ENCODE measurements around the gene PSMD14. TPM values are rescaled to one million over a fixed set of nuclear protein-coding genes. Genes with fewer than 3 reads are reported as not detected.

Gene PSMD14
- total RNA-seq, 2 donors from 2014 or later = 35.6 to 58.6 TPM

DNA sequence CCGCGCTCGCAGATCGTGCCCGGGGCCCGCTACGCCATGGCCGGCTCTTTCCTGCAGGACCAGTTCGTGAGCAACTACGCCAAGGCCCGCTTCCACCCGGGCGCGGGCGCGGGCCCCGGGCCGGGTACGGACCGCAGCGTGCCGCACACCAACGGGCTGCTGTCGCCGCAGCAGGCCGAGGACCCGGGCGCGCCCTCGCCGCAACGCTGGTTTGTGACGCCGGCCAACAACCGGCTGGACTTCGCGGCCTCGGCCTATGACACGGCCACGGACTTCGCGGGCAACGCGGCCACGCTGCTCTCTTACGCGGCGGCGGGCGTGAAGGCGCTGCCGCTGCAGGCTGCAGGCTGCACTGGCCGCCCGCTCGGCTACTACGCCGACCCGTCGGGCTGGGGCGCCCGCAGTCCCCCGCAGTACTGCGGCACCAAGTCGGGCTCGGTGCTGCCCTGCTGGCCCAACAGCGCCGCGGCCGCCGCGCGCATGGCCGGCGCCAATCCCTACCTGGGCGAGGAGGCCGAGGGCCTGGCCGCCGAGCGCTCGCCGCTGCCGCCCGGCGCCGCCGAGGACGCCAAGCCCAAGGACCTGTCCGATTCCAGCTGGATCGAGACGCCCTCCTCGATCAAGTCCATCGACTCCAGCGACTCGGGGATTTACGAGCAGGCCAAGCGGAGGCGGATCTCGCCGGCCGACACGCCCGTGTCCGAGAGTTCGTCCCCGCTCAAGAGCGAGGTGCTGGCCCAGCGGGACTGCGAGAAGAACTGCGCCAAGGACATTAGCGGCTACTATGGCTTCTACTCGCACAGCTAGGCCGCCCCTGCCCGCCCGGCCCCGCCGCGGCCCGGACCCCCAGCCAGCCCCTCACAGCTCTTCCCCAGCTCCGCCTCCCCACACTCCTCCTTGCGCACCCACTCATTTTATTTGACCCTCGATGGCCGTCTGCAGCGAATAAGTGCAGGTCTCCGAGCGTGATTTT, 115.5 kb downstream of the PSMD14 start:
- Histone ChIP-seq H3K4me1 (peaks cover 4% of the 10 kb centered on the region), H3K4me3 (peak overlapping the region; percentile 37), H3K27ac (no peak overlapping the region), H3K9ac (ENCODE audit: low read depth in 2 of 2, low read length in 2 of 2) (no peak overlapping the region), H3K27me3 (peaks cover 97% of the 10 kb centered on the region), H3K36me3 (no peaks in the 10 kb centered on the region), H3K9me3 (no peaks in the 10 kb centered on the region)
- intact Hi-C loops (cut with DNase I) = loop anchor here (5.0 kb wide), 1 partner anchor 116 kb away; the partner anchor contains the start of gene PSMD14
- DNase-seq = peak; percentile 25
- TF ChIP-seq, protein P1, sequence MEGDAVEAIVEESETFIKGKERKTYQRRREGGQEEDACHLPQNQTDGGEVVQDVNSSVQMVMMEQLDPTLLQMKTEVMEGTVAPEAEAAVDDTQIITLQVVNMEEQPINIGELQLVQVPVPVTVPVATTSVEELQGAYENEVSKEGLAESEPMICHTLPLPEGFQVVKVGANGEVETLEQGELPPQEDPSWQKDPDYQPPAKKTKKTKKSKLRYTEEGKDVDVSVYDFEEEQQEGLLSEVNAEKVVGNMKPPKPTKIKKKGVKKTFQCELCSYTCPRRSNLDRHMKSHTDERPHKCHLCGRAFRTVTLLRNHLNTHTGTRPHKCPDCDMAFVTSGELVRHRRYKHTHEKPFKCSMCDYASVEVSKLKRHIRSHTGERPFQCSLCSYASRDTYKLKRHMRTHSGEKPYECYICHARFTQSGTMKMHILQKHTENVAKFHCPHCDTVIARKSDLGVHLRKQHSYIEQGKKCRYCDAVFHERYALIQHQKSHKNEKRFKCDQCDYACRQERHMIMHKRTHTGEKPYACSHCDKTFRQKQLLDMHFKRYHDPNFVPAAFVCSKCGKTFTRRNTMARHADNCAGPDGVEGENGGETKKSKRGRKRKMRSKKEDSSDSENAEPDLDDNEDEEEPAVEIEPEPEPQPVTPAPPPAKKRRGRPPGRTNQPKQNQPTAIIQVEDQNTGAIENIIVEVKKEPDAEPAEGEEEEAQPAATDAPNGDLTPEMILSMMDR (IDR thresholded peaks at IDR 0.05) = no peak

DNA sequence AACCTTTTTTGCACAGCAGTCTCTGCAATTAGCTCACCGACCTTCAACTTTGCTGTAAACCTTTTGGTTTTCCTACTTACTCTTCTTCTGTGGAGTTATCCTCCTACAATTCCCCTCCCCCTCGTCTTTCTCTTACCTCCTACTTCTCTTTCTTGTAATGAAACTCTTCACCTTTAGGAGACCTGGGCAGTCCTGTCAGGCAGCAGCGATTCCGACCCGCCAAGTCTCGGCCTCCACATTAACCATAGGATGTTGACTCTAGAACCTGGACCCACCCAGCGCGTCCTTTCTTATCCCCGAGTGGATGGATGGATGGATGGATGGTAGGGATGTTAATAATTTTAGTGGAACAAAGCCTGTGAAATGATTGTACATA, 116.2 kb downstream of the PSMD14 start:
- Histone ChIP-seq H3K27ac (no peak overlapping the region), H3K4me1 (peaks cover 4% of the 10 kb centered on the region), H3K9me3 (no peaks in the 10 kb centered on the region), H3K9ac (ENCODE audit: low read depth in 2 of 2, low read length in 2 of 2) (no peak overlapping the region), H3K27me3 (peaks cover 94% of the 10 kb centered on the region), H3K4me3 (no peak overlapping the region), H3K36me3 (no peaks in the 10 kb centered on the region)
- TF ChIP-seq, protein P1 (IDR thresholded peaks at IDR 0.05) = no peak
- intact Hi-C loops (cut with DNase I) = loop anchor here (5.0 kb wide), 1 partner anchor 117 kb away; the partner anchor contains the start of gene PSMD14
- no peak for DNase-seq

DNA sequence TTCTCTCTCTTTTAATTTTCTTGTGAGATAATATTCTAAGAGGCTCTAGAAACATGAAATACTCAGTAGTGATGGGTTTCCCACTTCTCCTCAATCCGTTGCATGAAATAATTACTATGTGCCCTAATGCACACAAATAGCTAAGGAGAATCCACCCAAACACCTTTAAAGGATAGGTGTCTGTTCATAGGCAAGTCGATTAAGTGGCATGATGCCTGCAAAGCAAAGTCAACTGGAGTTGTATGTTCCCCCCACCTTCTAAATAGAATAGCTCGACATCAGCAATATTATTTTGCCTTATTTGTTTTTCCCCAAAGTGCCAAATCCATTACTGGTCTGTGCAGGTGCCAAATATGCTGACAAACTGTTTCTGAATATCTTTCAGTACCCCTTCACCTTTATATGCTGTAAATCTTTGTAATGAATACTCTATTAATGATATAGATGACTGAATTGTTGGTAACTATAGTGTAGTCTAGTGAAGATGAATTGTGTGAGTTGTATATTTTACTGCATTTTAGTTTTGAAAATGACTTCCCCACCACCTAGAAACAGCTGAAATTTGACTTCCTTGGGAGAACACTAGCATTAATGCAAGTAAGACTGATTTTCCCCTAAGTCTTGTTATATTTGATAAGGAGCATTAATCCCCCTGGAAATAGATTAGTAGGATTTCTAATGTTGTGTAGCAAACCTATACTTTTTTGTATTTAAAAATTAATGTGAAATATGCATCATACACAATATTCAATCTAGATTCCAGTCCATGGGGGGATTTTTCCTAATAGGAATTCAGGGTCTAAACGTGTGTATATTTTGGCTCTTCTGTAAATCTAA, 116.9 kb downstream of the PSMD14 start:
- Histone ChIP-seq H3K4me3 (no peak overlapping the region), H3K36me3 (no peaks in the 10 kb centered on the region), H3K4me1 (peaks cover 4% of the 10 kb centered on the region), H3K27ac (no peak overlapping the region), H3K9me3 (no peaks in the 10 kb centered on the region), H3K27me3 (peaks cover 86% of the 10 kb centered on the region), H3K9ac (ENCODE audit: low read depth in 2 of 2, low read length in 2 of 2) (no peak overlapping the region)
- no peak for DNase-seq
- TF ChIP-seq, protein P1 (IDR thresholded peaks at IDR 0.05) = no peak
- intact Hi-C loops (cut with DNase I) = loop anchor here (5.0 kb wide), 1 partner anchor 118 kb away; the partner anchor contains the start of gene PSMD14

DNA sequence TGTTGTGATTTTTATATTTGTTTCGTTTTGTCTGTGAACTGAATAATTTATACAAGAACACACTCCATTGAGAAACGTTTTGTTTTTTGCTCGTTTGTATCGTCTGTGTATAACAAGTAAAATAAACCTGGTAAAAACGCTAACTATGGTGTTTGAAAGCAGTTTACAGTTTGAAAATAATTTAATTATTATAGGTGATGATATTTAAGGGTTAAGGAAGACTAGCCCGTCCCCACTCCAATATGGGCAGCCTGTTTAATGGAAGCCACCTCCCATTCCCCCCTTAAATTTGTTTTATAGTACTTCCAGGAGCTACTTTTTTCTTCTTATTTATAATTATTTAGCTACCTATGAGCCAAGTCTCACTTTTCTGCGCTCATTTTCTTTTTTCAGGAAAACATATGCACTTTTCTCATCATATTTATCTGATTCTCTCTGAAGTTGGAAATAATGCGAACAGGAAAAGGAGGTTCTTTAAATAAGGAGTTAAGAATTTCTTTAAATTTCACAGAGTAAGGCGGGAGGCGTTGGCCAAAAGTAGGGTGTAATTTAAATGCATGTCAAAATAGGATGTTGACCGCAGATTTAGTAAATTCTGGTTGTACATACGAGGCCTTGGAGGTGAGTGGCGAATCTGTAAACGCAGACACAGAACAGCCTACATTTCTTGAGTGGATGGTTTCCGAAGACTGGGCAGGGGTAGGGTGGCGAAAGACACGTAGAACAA, 117.7 kb downstream of the PSMD14 start:
- Histone ChIP-seq H3K4me1 (peaks cover 4% of the 10 kb centered on the region), H3K27ac (no peak overlapping the region), H3K27me3 (peaks cover 79% of the 10 kb centered on the region), H3K9ac (ENCODE audit: low read depth in 2 of 2, low read length in 2 of 2) (no peak overlapping the region), H3K4me3 (no peak overlapping the region), H3K9me3 (no peaks in the 10 kb centered on the region), H3K36me3 (no peaks in the 10 kb centered on the region)
- DNase-seq = no peak
- intact Hi-C loops (cut with DNase I) = no loop called here
- TF ChIP-seq, protein P1 (IDR thresholded peaks at IDR 0.05) = no peak

DNA sequence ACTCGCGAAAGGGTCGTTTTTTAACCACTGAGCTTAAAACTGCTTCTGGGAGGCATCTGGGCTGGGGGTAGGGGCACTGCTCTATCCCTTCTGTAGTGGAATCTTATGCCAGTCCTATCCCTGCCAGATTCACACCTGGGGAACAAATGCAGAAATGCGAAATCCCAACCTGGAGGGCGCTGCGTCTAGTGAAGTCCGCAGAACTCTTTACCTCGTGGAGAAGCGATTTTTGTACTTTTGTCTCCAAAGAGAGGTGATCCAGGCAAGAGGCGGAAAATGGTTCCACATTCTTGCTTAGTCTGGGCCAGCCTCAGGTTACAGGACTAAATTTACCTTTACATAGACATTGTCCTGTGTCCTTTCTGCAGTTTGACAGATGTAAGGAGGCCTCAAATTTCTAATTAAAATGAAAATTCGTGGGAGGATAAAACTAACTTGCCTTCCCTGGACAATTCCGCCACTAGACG, 118.3 kb downstream of the PSMD14 start:
- intact Hi-C loops (cut with DNase I) = no loop called here
- TF ChIP-seq, protein P1 (IDR thresholded peaks at IDR 0.05) = no peak
- H3K27ac ChIP-seq = no peak overlapping the region
- DNase-seq = no peak
- H3K9ac ChIP-seq (ENCODE audit: low read depth in 2 of 2, low read length in 2 of 2) = no peak overlapping the region
- H3K4me1 ChIP-seq = peaks cover 4% of the 10 kb centered on the region
- H3K4me3 ChIP-seq = peak overlapping the region; percentile 20
- peaks cover 73% of the 10 kb centered on the region for H3K27me3 ChIP-seq
- H3K9me3 ChIP-seq = no peaks in the 10 kb centered on the region
- H3K36me3 ChIP-seq = no peaks in the 10 kb centered on the region

All from colonic mucosa (tissue), 4 donors.